Measurements from ENCODE around the gene MEX3D.
"Not testable (repeated sequence)": the region's sequence is repeated elsewhere in the genome, so short reads cannot be mapped to it uniquely, and the experiment has no call there.

MEX3D gene

DNA sequence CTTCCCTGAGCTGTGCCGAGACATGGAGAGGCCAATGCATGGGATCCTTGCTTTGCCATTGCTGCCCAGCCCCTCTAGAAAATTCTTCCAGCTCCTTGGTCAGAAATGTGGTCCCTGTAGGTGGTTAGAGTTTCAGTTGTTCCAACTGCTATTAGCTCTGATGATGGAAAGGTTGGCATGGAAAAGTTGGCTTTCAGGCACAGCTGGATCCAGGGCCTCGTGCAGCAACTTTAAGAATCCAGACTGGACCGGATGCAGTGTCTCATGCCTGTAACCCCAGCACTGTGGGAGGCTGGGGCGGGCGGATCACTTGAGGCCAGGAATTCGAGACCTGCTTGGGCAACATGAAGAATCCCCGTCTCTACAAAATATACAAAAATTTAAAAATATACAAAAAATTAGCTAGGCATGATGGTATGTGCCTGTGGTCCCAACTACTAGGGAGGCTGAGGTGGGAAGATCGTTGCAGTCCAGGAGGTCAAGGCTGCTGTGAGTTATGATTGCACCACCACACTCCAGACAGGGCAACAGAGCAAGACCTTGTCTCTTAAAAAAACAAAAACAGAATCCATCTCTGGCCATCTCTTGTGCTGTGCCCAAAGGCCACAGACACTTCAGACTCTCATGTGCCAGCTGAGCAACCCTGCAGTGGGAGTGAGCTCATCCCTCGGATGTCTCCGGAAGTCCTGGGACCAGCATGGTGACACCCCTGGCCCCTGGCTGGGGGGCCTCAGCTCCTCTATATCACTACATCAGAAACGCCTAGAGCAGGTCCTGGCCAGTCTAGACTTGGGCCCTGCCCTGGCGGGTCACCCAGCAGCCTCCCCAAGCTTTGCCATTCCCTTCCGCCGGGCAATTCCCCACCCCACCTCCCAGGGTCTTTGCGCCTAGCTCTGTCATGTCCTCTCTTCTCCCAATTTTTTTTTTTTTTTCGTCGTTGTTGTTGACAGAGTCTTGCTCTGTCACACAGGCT lies 16.8 kb downstream of the MEX3D start:
- intact Hi-C loops (cut with DNase I): no loop called here
- DNase-seq: no peak

DNA sequence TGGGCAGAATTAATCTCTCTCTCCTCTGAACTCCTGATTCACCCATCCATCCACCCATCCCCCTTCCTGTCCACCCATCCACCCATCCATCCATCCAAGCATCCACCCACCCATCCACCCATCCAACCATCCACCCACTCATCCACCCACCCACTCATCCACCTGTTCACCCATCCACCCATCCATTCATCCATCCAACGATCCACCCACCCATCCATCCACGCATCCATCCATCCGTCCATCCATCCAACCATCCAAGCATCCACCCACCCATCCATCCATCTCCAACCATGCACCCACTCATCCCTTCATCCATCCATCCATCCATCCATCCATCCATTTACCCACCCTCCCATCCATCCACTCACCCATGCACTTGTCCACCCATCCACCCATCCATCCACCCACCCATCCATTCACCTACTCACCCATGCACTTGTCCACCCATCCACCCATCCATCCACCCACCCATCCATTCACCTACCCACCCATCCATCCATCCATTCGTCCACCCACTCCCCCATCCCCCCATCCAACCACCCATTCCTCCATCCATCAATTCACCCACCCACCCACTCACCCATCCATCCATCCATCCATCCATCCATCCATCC lies 18.7 kb downstream of the MEX3D start:
- DNase-seq: no peak
- intact Hi-C loops (cut with DNase I): no loop called here

DNA sequence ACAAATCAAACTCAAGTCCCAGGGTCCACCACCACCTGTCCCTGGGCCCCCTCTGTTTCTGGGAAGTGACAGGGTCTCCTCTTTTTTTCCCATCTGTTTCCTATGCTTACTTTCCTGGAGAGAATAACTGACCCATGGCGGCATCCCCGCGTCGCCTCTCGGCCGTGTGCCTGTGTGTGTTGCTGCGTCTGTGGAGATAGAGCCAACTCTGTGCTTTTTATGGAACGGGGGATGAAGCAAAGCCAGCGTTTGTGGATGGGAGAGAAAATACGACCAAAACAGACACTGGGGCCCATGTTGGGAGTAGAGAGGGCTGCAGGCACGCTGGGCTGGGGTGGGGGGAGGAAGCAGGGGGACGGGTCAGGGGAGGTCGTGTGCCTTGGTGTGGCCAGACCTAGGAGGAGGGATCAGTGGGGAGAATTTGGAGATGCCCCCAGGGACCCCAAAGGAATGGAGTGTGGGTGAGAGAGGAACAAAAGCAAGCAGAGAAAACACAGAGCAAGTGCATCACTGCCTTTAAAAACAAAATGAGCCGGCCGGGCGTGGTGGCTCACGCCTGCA lies 27.7 kb downstream of the MEX3D start:
- intact Hi-C loops (cut with DNase I): no loop called here
- peak in 3 of 10 donors; percentile 14 to 28 (median 26) for DNase-seq

DNA sequence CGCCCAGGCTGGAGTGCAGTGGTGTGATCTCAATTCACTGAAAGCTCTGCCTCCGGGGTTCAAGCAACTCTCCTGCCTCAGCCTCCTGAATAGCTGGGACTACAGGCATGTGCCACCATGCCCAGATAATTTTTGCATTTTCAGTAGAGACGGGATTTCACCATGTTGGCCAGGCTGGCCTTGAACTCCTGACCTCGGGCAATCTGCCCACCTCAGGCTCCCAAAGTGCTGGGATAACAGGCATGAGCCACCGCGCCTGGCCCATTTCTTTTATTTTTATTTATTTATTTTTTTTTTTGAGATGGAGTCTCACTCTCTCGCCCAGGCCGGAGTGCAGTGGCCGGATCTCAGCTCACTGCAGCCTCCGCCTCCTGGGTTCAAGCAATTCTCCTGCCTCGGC lies 28.4 kb downstream of the MEX3D start:
- intact Hi-C loops (cut with DNase I); DNase-seq: not testable (repeated sequence)

DNA sequence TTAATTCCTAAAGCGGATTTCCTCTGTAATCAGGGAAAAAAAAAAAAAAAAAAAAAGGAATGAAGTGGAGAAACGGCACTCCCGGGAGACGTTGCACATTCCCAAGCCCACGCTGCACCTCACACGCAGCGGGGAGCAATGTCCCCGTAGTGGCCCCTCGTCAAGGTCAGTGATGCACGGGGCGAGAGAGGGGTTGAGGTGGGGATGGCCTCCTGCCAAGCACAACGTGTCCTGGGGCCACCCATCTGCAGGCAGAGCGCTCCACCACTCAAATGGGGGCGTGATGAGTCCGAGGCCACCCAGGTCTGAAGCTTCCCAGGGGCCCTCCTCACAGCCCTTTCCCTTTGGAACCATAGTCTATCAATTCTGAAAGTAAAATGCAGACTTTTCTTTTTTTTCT lies 29.1 kb downstream of the MEX3D start:
- intact Hi-C loops (cut with DNase I): no loop called here
- no peak for DNase-seq

DNA sequence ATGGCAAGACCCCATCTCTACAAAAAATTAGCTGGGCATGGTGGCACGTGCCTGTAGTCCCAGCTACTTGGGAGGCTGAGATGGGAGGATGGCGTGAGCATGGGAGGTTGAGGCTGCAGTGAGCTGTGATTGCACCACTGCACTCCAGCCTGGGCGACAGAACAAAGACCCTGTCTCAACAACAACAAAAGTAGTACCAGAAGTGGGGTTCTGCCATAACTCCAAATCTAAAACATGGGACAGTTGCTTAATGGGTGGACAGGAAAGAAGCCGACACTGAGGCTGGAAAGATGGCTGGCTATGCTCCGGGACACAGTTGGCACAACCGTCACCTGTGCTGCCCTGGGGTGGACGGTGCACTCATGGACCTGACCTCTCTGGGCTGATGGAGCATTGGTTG lies 32.4 kb downstream of the MEX3D start:
- intact Hi-C loops (cut with DNase I); DNase-seq: not testable (repeated sequence)

DNA sequence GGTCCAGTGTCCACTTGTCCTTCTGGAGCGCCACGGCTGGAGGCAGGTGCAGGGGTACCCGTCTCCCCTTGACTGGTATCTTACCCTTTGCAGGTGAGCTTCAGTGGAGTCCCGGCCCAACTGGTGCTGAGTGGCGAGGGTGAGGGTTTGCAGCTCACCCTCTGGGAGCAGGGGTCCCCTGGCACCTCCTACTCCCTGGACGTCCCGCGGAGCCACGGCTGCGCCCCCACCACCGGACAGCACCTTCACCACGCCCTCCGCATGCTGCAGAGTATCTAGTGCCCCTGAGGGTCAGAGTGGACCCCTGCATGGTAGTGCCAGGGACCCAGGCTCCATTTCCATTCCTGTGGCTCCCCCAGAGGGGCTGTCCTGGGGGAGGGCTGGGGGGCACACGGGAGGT lies 33.2 kb downstream of the MEX3D start:
- no peak for DNase-seq
- intact Hi-C loops (cut with DNase I): no loop called here

DNA sequence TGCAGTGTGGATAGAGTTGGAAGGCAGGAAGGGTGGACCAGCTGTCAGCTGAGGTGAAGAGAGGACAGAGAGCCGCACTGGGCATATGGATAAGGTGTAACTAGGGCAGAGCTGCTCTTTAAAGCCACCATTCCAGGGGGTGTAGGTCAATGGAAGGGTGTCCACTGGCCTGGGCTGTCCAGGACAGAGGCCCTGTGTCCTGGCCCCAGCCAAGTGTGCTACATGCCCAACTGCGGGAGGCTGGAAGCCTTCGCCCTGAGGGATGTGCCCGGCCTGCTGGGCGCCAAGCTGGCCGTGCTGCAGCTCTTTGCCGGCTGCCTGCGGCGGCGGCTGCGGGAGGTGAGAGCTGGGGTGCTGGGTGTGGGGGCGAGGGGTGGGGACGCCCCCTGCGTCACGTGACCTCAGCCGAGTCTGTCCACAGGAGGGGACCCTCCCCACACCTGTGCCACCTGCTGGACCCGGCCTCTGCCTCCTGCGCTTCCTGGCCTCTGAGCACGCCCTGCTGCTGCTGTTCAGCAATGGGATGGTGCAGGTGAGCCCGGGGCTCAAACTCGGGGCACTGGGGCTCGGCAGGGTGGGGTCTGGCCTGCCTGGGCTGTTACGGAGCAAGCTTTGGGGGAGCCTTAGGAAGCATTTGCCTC lies 34.5 kb downstream of the MEX3D start:
- intact Hi-C loops (cut with DNase I): no loop called here
- DNase-seq: no peak

DNA sequence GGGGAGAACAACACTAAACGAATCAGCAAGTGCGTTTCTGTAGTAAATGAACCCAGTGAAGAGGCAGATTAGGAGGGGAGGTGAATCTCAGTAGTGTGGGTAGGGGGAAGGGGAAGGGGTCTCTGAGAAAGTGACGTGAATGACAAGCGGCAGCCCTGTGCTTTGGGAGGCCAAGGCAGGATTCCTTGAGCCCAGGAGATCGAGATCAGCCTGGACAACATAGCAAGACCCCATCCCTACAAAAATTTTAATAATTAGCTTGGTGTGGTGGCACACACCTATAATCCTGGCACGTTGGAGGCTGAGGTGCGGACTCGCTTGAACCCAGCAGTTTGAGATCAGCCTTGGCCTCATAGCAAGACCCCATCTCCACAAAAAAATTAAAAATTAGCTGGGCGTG lies 36.1 kb downstream of the MEX3D start:
- DNase-seq: no peak
- intact Hi-C loops (cut with DNase I): no loop called here

DNA sequence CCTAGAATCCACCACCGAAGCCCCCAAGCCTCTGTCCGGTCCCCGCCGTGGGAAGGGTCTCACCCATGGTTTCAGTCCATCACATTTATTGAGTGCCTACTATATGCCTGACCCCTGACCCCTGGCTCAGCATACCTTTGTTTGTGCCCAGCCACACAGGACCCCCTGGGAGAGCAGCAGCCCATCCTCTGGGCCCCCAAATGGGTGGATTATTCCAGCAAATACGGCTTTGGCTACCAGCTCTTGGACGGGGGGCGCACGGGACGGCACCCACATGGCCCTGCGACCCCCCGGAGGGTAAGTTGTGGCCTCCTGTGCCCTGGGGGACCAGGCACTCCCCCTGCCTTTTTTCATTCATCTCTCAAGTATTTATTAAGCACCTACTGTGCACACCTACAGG lies 36.5 kb downstream of the MEX3D start:
- intact Hi-C loops (cut with DNase I): no loop called here
- DNase-seq: no peak

DNA sequence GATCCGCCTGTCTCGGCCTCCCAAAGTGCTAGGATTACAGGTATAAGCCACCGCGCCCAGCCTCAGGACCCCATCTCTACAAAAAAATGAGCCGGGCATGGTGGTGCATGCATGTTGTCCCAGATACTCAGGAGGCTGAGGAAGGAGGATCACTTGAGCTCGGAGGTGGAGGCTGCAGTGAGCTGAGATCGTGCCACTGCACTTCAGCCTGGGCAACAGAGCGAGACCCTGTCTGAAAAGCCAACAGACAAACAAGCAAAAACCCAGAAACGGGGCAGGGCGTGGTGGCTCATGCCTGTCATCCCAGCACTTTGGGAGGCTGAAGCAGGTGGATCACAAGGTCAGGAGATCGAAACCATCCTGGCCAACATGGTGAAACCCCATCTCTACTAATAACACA lies 37.3 kb downstream of the MEX3D start:
- intact Hi-C loops (cut with DNase I); DNase-seq: not testable (repeated sequence)

DNA sequence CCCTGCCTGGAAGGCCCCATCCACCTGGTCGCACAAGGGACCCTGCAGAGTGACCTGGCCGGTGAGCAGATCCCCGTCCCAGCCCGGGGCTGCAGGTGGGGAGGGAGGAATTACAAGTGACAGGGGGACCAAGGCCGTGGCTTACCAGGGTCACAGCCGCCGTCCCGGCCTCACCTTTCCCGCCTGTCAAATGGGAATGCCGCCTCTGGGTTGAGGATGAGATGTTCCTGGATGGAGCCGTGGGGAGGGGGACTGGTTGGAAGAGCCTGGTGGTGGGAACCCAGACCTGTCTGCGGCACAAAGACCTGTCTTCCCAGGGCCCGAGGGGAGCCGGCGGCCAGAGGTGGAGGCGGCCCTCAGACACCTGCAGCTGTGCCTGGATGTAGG lies 38.7 kb downstream of the MEX3D start:
- intact Hi-C loops (cut with DNase I): no loop called here
- DNase-seq: no peak

DNA sequence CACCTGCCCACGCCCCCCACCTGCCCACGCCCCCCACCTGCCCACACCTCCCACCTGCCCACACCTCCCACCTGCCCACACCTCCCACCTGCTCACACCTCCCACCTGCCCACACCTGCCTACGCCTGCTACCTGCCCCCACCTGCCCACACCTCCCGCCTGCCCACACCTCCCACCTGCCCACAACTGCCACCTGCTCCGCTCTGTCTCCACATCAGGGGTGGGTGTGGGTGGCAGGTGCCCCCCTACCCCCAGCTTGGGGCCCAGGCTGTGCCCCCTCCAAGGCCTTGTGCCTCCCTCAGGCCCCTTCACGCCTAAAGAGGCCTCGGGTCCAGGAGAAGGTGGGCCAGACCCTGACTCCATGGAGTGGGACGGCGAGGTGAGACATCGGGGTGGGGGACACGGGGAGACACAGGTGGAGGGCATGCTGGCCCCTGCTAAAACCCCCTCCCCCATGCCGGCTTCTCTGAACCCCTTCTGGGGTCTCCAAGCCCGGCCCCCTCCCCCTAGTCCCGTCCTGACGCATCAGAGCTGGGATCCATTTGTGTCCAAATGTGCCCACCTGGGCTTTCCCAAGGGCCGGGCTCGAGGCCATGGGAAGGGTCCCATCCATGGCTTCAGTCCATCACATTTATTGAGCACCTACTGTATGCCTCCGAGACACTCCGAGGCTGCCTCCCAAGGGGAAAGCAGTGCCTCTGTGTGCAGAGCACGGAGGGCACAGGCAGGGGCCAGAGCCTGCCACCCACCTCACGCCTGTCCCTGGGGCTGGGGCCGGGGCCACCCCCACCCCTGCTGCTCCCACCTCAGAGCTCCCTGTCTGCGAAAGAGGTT lies 39.3 kb downstream of the MEX3D start:
- intact Hi-C loops (cut with DNase I): no loop called here
- DNase-seq: no peak

DNA sequence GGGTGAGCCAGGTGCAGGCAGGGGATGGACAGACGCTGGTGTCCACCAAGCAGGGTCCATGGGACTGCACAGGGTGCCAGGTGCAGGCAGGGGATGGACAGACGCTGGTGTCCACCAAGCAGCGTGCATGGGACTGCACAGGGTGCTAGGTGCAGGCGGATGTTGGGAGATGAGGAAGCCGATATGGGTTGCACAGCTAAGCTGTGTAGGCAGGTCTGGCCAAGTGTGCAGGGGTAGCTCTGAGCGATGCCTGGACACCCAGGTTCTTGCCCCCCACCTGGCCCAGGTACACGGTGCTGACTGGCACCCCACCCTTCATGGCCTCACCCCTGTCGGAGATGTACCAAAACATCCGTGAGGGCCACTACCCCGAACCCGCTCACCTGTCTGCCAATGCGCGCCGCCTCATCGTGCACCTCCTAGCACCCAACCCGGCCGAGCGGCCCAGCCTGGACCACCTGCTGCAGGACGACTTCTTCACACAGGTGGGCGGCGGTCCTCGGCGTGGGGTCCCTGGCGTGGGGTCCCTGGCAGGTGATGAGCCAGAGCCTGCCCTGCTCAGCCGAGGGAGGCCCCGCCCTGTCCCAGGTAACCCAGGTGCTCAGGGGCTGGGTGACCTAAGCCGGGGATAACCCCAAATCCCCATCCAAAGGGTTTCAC lies 40.3 kb downstream of the MEX3D start:
- intact Hi-C loops (cut with DNase I): no loop called here
- no peak for DNase-seq

DNA sequence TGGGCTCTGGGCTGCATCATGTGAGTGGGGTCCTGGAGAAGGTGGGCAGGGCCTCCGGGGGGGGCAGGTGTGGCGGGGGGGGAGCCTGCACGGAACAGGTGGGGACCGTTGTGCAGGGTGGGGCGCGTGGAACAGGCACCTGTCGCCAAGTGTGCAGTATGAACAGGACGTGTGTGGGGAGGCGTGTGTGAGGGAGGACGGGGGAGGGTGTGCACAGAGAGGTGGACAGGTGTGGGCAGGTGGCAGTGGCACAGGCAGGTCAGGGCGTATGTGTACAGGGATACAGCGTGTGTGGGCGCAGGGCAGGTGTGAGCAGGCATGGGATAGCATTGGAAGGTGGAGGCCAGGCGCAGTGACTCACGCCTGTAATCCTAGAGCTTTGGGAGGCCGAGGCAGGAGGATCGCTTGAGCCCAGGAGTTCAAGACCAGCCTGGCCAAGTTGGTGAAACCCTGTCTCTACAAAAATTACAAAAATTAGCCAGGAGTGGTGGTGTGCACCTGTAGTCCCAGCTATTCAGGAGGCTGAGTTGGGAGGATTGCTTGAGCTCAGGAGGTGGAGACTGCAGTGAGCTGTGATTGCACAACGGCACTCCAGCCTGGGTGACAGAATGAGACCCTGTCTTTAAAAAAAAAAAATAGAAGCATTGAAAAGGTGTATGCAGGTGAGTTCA lies 41.0 kb downstream of the MEX3D start:
- intact Hi-C loops (cut with DNase I): no loop called here
- no peak for DNase-seq

DNA sequence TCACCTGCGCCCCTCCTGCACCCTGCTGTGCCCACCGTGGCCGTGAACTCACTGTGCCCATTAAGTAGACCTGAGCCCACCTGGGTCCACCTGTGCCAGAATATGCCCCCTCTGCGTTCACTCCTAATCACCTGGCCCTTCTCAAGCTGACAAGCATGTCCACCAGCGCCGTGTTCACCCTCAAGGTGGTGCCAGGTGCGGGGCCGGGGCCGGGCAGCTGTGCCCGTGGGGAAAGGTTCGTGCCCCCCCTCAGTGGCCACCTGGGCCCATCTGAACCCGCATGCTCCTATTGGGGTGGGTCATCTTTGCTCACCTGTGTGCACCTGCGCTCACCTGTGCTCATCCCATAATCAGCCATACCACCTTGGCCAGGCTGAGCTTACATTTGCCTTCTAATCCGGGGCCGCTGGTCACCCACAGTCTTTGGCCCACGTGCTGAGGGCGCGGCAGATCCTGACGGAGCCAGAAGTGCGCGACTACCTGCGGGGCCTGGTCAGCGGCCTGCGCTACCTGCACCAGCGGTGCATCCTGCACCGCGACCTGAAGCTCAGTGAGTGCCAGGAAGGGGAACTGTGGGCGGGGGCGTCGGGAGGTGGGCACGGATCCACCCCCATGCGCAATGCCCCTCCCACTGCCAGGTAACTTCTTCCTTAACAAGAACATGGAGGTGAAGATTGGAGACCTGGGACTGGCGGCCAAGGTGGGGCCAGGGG lies 41.9 kb downstream of the MEX3D start:
- intact Hi-C loops (cut with DNase I): no loop called here
- DNase-seq: no peak

DNA sequence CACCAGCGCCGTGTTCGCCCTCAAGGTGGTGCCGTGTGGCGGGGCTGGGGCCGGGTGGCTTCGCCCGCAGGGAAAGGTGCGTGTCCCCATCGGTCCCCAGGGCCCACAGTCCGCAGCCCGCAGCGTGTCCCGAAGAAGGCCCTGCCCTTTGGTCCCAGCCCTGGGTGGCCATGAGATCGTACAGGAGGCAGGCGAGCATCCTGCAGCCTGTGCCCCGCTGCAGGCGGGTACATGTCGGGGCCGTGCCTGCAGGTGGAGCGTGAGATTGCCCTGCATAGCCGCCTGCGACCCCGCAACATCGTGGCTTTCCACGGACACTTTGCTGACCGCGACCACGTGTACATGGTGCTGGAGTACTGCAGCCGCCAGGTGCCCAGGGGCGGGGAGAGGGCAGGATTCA lies 42.8 kb downstream of the MEX3D start:
- DNase-seq: no peak
- intact Hi-C loops (cut with DNase I): no loop called here

DNA sequence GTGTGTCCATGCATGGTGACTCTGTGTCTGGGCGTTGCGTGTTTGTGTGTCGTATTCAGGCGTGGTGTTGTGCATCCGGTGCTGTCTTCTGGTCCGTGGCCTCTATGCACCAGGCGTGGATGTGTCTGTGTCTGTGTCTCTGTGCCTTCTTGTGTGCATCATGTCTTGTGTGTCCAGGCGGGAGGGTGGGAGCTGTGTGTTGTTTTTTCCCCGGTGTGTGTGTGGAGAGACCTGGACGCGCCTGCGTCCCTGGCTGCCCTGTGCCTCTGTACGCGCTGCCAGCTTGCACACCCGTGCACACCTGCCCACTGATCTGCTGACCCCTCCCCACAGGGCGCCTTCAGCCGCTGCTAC lies 43.2 kb downstream of the MEX3D start:
- no peak for DNase-seq
- intact Hi-C loops (cut with DNase I): no loop called here
